HepG2 (cell line): ENCODE data around the gene PLEKHG7.

ENCODE experiments used
- RAD51 ChIP-seq: fragments of 450-650 bp; IDR thresholded peaks from 2 replicates; pipeline ENCODE4 v1.6.1; 2016; ENCODE audit warnings: borderline replicate concordance
- SMARCC2 ChIP-seq: fragments of 450-650 bp; IDR thresholded peaks from 2 replicates; pipeline ENCODE4 v1.6.1; 2017; ENCODE audit warnings: antibody characterized with exemption, mild to moderate bottlenecking
- ZNF563 ChIP-seq: sonication (generic); formaldehyde crosslinking; IDR thresholded peaks from 2 replicates; pipeline ENCODE4 v1.8.0; 2022; ENCODE audit warnings: mild to moderate bottlenecking, moderate library complexity, missing genetic modification reagents
- TF ChIP-seq, protein P1 (sequence below): sonication (generic); formaldehyde crosslinking; IDR thresholded peaks from 2 replicates; pipeline ENCODE4 v1.5.0; 2020; ENCODE audit warnings: mild to moderate bottlenecking, missing genetic modification reagents, moderate library complexity

DNA sequence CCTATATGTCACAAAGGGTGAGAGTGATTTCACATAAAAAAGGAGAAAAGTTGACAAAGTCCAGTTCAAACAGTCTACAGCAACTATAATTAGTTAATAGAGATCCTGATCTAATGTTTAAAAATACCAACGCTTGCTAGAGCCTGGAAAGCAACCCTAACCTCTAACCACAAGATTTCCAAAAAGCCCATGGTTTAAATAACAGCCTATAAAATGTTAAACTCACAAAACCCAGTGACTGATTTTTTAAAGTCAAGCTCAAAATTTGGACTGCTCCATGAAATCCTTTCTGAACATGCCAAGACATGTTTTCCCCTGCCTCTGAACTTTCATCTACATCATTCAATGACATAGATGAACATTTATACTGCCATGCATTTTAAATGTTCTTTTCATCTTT is 81.6 kb downstream of the PLEKHG7 start:
- TF ChIP-seq RAD51 (no peak), ZNF563 (no peak), SMARCC2 (no peak)
- TF ChIP-seq, protein P1, sequence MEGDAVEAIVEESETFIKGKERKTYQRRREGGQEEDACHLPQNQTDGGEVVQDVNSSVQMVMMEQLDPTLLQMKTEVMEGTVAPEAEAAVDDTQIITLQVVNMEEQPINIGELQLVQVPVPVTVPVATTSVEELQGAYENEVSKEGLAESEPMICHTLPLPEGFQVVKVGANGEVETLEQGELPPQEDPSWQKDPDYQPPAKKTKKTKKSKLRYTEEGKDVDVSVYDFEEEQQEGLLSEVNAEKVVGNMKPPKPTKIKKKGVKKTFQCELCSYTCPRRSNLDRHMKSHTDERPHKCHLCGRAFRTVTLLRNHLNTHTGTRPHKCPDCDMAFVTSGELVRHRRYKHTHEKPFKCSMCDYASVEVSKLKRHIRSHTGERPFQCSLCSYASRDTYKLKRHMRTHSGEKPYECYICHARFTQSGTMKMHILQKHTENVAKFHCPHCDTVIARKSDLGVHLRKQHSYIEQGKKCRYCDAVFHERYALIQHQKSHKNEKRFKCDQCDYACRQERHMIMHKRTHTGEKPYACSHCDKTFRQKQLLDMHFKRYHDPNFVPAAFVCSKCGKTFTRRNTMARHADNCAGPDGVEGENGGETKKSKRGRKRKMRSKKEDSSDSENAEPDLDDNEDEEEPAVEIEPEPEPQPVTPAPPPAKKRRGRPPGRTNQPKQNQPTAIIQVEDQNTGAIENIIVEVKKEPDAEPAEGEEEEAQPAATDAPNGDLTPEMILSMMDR = no peak
